Measurements from ENCODE around the gene EYA2.

DNA sequence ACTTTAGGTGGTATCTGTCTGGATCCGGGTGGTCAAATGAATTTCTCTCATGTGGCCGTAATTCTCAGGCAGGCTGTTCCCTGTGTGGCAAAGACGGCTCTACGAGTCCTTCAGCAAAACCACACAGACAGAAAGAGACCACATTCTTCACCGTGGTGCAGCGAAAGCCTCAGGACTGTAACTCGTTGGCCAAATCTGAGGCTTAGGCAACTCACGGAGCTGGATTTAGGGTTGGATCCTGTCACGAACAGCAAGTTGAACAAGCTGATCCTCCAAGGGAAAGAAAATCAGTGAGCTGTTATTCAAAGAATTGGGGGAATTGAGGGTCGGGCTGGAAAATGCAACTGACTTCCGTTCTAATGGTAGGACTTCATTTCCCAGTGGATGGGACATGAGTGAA lies 294.4 kb downstream of the EYA2 start:
- TF ChIP-seq YY1 (IDR thresholded peaks at IDR 0.05; ENCODE audit: insufficient read depth, insufficient read length) (no peak), ZNF274 (IDR thresholded peaks at IDR 0.05; ENCODE audit: low read depth, low read length) (no peak)
